Fibroblast of mammary gland (primary cell): ENCODE results near the gene GPR55.
A peak's percentile ranks its signal among the peaks of the same experiment; 100 is the strongest.
"Not testable (repeated sequence)": the region's sequence is repeated elsewhere in the genome, so short reads cannot be mapped to it uniquely, and the experiment has no call there.

ENCODE experiments used
- DNase-seq: peaks from one replicate; pipeline ENCODE4 v3.0.0-alpha.2; 2010; ENCODE audit warnings: low read depth
- H3K4me3 ChIP-seq: 2 replicates; pipeline ENCODE4 v1.5.1; 2011; ENCODE audit warnings: low read depth, mild to moderate bottlenecking, low read length, moderate library complexity; ENCODE audit not compliant: control insufficient read depth
- TF ChIP-seq, protein P1 (sequence below): conservative IDR thresholded peaks from 2 replicates; pipeline ENCODE4 v1.5.1; 2011; ENCODE audit warnings: low read depth, low read length, inconsistent platforms; ENCODE audit not compliant: control insufficient read depth, insufficient read depth

The GPR55 gene, protein sequence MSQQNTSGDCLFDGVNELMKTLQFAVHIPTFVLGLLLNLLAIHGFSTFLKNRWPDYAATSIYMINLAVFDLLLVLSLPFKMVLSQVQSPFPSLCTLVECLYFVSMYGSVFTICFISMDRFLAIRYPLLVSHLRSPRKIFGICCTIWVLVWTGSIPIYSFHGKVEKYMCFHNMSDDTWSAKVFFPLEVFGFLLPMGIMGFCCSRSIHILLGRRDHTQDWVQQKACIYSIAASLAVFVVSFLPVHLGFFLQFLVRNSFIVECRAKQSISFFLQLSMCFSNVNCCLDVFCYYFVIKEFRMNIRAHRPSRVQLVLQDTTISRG

GRCh38 chr2:230924470-230925341 is at the start of gene GPR55:
Gene GPR55 (minus strand): TSS chr2:230925242. CDS start chr2:230910962, 14,280 bp downstream.
- no peak within 1 kb of the TSS for H3K4me3 ChIP-seq
- TF ChIP-seq, protein P1, sequence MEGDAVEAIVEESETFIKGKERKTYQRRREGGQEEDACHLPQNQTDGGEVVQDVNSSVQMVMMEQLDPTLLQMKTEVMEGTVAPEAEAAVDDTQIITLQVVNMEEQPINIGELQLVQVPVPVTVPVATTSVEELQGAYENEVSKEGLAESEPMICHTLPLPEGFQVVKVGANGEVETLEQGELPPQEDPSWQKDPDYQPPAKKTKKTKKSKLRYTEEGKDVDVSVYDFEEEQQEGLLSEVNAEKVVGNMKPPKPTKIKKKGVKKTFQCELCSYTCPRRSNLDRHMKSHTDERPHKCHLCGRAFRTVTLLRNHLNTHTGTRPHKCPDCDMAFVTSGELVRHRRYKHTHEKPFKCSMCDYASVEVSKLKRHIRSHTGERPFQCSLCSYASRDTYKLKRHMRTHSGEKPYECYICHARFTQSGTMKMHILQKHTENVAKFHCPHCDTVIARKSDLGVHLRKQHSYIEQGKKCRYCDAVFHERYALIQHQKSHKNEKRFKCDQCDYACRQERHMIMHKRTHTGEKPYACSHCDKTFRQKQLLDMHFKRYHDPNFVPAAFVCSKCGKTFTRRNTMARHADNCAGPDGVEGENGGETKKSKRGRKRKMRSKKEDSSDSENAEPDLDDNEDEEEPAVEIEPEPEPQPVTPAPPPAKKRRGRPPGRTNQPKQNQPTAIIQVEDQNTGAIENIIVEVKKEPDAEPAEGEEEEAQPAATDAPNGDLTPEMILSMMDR: no peak
- no peak for DNase-seq

DNA sequence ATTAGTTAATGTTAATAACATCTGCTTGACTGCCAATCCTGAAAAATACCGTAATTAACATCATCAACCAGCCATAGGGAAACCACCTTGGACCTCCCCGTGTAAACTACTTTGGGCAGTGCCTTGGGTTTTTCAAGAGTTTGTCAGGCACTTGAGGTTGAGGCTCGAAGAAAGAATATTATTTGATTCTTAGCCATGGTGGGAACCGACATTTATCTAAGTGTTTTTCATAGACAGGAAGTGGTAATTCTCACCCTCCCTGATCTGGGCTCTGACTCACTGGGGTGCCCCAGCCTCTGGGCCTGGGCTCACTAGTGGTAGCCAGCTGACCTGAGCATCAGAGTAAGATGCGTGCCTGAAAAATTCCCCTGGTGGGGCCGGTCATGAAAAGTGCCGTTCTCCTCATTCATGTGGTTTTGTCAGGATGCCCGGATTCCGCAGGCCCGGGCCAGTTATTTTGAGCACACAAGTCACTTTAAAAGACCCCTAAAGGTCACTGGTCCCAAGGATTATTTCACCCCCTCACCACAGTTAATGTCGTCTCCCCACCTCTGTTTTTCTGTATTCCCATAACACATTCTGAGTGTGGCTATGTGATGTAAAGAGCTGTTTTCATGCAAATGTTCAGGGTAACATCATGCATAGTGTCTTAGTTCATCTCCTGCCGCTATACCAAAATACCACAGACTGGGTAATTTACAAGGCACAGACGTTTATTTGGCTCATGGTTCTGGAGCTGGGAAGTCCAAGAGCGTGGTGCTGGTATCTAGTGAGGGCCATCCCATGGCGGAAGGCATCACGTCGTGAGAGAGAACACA is 49.3 kb upstream of the GPR55 start:
- TF ChIP-seq, protein P1: no peak
- H3K4me3 ChIP-seq: no peak overlapping the region
- peak; percentile 43 for DNase-seq

GRCh38 chr2:230972046-230972445 is 47.0 kb upstream of the GPR55 start:
- TF ChIP-seq, protein P1: no peak
- H3K4me3 ChIP-seq: no peak overlapping the region
- DNase-seq: no peak

DNA sequence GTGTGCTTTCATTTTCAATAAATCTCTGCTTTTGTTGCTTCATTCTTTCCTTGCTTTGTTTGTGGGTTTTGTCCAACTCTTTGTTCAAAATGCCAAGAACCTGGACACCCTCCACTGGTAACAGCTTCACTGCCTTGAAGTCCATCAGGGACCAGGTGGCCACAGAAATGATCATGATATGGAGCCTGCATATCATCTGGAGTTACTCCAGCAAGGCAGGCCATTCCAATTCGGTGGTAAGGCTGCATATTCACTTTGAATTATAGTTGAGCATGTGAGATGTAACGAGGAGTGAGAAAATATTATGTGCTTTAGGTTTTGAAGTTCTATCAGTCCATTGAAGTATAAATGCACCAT is 44.6 kb upstream of the GPR55 start:
- TF ChIP-seq, protein P1: no peak
- no peak for DNase-seq
- H3K4me3 ChIP-seq: no peak overlapping the region

DNA sequence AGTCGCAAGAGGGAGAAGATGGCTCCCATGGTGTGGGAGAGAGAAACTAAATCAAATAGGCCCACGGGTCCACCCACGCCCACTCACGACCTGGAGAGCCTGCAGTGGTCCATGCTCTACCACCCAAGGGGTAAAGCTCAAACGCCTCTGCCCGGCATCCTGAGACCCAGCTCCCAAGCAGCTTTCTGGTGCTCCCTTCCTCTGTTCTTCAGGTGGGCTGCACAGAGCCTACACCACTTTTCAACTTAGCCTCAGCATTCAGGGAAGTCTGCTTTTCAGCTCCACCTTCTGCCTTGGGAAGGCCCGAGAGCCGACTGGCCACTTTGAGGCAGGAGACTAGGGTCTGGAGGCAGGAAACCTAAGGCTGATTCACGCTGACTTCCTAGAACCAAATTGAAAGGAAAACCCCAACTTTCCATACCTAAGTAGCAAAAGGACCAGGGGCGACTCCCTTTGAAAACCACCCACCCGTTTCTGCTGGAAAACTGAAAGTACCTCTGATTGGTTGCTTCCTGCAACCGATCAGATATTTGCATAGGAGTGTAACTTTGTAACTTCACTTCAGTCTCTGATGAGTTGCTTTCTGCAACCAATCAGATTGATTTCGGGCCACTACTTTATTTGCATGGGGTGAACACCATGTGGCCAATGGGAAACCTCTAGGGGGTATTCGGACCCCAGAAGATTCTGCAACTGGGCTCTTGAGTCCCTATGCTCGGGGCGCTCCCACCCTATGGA is 44.0 kb upstream of the GPR55 start:
- no peak overlapping the region for H3K4me3 ChIP-seq
- no peak for DNase-seq
- TF ChIP-seq, protein P1: no peak

GRCh38 chr2:230968314-230968713 is 43.3 kb upstream of the GPR55 start:
- not testable (repeated sequence) for DNase-seq, H3K4me3 ChIP-seq
